Pulmonary artery endothelial cell (primary cell): ENCODE data around the gene FAAP100. TPM values are rescaled to one million over a fixed set of nuclear protein-coding genes. Genes with fewer than 3 reads are reported as not detected.

Experiments used
- DNase-seq: peaks from one replicate; pipeline ENCODE4 v3.0.0-alpha.2; 2011; ENCODE audit warnings: low read depth, low spot score
- total RNA-seq: library from RNA; depleted of rRNA; stranded (reverse); fragments of >200 nt; gene quantifications from 2 replicates; pipeline ENCODE4 v1.2.3, GENCODE V29; 2014

The FAAP100 gene
- total RNA-seq, 1 donor from 2014 or later = 17.5 TPM

GRCh38 chr17:81553616-81554181 is 1.5 kb upstream of the FAAP100 start:
- peak; percentile 78 for DNase-seq

DNA sequence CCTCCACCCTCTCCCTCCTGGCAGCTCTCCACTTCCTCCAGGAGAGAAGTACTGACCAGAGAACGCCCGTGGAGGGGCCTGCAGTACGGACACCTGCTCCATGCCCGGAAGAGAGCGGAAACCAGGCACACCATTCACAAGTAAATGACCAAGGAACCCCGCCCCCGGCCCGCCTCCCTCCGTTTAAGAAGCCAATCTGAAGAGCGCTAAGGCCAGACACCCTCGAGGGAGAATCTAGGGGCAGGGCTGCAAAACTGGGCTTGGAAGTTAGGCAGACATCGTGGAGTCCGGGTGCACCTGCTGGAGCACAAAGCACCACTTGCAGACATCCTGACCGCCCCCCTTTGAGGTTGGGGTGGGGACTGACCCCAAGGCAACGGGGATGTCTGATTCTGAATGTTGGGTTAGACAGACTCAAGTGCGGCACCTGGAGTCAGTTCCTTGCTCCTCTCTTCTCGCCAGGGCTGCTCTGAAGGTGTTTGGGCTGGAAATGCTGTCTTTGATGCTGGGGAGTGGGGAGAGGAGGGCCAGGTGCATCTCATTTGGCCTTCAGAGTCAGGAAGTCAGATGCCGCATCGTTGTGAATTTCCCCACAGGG is 964 bp upstream of the FAAP100 start:
- DNase-seq = peak; percentile 45

GRCh38 chr17:81551458-81552243 is 502 bp downstream of the FAAP100 start:
- no peak for DNase-seq

DNA sequence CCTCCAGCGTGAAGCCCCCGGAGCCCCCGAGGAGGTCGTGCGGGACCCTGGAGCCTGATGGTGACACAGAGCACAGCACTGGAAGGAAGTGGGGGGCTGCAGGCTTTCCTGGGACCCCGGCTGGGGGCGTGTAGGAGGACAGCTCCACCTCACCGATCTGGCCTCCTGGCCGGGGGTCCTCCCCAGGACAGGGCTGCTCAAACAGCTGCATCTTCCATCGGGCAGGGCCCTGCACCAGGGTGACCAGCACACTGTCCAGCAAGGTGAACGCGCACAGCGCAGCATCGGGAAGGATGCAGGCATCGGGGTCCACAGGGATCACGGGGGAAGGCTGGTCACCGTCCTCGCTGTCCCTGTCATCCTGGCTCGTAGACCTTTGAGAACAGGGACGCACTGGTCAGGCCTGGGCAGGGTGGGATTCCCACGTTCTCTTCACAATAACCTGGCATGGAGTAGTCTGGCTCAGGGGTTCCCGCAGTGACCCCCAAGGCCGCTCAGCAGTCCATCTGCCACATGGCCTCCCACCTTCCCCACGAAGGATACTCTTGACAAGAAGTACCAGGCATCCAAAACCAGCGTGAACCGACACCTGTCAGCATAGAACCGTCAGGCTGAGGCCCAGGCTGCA is 1.2 kb downstream of the FAAP100 start:
- no peak for DNase-seq

DNA sequence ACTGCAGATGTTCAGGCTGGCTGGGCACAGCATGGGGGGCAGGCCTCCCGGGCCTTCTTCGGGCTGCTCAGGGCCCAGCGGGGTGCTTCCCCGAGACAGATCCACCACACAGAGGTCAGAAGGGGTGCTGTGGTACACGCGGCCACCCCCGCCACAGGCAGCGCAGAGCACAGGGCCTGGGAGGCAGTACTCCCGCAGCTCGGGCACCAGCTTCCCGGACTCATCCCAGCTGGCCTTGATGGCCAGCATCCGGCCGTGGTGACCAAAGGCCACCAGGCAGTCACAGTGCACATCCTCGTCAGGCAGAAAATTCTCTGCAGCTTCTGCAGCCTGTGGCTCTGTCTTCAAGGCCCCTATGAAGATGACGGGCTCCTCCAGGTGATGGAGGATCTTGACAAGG is 1.9 kb downstream of the FAAP100 start:
- no peak for DNase-seq

DNA sequence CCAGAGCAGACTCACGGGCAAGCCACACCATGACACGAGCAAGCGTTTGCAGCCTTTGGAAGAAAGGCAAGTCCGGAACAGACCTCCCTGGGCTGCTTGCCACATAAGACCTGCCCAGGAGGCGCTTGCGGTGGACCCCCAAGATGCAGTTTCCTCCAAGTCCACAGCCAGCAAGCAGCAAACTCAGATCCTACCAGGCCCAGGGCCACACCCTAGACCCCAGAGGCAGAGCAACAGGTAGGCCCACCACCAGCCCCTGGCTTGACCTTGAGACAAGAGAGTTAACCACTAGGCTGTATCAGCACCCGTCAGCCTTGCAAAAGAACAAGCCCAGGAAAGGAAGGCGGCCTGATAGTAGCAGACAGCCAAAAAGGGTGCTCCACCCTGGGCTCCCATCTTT is 2.3 kb downstream of the FAAP100 start:
- DNase-seq = no peak

GRCh38 chr17:81549031-81549557 is 3.1 kb downstream of the FAAP100 start:
- no peak for DNase-seq

GRCh38 chr17:81547614-81547982 is 4.6 kb downstream of the FAAP100 start:
- no peak for DNase-seq

DNA sequence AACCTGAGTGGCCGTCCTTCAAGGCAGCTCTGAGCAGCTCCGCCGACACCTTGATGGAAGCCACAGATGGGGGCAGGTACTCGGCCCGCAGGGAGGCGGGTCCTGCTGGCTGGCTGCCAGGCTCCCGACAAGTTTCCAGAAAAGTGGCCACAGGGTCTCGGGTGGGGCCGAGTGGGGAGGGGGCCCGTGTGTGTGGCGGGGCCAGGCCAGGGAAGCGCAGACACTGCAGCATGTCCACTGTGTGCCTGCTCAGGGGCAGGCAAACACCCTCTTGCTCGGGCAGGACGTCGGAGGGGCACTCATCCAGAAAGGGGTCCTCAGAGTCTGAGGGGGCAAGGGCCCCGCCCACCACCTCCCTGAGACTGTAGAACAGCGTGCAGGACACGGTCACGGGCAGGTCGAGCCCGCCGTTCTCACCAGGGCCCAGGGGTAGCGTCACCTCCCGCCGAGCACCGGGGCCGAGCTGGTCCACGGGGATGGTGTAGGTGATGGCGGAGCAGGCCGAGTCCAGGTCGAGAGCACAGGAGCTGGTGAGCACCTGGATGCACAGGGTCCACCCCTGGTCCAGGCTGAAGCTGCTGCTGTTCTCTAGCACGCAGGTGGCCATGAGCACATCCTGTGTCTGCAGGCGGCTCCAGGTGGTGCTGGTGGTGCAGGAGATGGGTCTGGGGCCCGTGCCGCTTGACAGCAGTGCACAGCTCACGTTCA is 5.1 kb downstream of the FAAP100 start:
- no peak for DNase-seq

- no peak for DNase-seq
Observed at GRCh38 chr17:81545160-81545949, 6.8 kb downstream of the FAAP100 start.

DNA sequence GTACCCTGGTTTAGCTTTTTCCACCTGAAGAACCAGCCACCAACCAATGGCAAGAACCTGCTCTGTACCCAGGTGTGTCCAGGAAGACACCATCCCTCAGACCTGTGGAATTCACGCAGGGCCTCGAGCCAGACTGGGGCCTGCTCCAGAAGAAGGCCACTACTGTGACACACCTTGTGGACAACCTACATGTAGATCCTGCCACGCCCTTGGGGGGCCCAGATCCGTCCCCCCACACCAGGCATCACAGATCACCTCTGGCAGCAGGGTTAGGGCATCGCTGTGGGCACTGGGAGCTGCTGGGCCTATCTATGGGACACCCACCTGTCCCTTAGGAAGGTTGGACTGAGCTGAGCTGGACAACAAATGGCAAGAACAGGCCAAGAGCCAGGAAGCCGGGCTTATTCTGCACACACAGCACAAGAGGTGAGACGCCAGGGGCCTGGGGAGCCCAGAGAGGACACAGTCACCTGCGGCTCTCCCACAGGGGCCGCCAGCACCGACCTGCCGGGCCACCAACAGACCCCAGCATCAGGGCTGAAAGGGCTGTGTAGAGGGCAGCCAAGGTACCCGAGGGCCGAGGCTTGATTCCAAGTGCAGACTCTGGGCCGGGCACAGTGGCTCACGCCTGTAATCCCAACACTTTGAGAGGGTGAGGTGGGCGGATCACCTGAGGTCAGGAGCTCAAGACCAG is 7.7 kb downstream of the FAAP100 start:
- DNase-seq = no peak

DNA sequence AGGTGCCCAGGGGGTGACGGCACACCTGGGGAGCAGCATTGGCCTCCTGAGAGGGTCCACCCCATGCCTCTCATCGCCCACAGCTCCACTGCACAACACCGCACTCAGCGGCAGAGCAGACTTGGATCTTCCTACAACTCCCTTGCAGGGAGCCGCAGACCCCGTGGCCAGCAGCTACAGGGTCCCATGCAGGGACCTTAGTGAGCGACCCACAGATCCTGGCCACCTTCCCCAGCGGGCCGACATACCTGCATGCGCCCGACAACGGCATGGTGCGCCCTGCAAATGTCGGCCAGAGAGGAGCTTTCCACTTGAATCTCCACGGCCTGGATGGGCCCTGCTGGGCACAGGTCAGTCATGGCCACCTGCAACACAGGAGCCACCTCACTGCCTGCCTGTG is 8.4 kb downstream of the FAAP100 start:
- DNase-seq = no peak

GRCh38 chr17:81543339-81543675 is 8.8 kb downstream of the FAAP100 start:
- no peak for DNase-seq

DNA sequence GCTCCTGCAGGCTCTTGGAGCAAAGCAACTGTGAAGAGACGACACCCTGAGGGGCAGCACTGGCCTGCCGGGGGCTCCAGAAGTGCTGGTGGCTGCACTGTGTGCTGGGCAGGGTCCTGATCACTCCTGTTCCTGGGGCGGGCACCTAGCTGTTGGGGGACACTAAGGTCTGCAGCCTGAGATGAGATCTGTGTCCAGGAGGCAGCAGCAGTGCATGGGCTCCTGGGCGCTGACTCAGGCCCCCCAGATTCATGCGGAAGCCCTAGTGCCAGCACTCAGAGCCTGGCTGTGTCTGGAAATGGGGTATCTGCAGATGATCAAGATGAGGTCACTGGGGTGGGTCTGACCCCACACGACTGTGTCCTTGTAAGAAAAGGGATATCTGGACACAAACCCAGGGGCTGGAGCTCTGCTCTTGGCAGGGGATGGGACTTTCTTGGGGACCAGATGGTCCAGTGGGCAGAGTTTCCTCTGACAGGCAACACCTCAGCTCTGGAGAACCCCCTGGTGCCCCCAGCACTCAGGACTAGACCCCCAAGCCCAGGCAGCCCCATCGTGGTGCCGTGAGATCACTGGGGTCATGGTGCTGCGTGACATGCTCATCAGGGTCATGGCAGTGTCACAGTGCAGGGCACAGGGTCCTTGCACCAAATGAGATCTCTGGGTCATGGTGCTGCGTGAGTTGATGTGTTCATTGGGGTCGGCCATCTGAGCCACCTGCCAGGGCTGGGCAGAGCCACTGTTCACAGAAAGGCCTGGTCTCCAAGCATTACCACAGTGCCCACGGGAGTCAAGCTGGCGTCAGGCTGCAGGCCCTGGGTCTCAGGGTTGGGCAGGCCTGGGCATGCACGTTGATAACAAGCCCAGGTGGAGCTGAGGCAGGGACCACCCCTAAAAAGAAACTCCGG is 9.5 kb downstream of the FAAP100 start:
- no peak for DNase-seq

- DNase-seq = no peak
Observed at GRCh38 chr17:81541123-81541522, 11.0 kb downstream of the FAAP100 start.

GRCh38 chr17:81540676-81541027 is 11.5 kb downstream of the FAAP100 start:
- no peak for DNase-seq

GRCh38 chr17:81539961-81540675 is 12.0 kb downstream of the FAAP100 start:
- DNase-seq = no peak

DNA sequence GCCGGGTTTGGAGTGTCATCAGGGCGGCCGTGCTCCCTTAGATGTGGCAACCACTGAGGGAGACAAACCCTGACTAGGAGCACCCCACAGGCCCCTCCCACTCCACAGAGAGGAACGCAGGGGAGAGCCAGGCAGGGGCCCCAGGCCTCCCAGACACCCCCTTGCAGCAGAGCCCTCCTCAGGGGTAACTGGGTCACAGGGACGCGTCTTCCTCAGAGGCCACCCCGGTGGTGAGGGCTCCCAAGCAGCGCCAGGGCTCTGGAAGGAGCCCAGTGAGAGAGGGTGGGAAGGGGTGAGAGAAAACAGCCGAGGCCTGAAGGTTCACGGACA is 12.6 kb downstream of the FAAP100 start:
- no peak for DNase-seq
